Activated T-helper 2 cell treated with anti-CD3 and anti-CD28 coated beads, Interferon-gamma antibody, Interleukin-2, Interleukin-4, amounts not matched to agents 10 μg/mL and 5 μg/mL and 100 μg/mL, durations not matched to agents 14 hours and 24 hours and 36 hours (primary cell): ENCODE data around the gene KIF6. TPM values are rescaled to one million over a fixed set of nuclear protein-coding genes. Genes with fewer than 3 reads are reported as not detected.
"Not testable (repeated sequence)": the region's sequence is repeated elsewhere in the genome, so short reads cannot be mapped to it uniquely, and the experiment has no call there.

Experiments used
- DNase-seq: peaks from one replicate; pipeline ENCODE4 v3.0.0; 2021; ENCODE audit warnings: low spot score
- H3K27ac Mint-ChIP-seq: one replicate; pipeline ENCODE4 v1.8.0; 2021; ENCODE audit warnings: mixed read lengths
- H3K27me3 Mint-ChIP-seq: one replicate; pipeline ENCODE4 v1.8.0; 2021; ENCODE audit warnings: low read depth, mixed read lengths
- H3K36me3 Mint-ChIP-seq: one replicate; pipeline ENCODE4 v1.8.0; 2021; ENCODE audit warnings: low read depth, mixed read lengths
- H3K4me1 Mint-ChIP-seq: one replicate; pipeline ENCODE4 v1.8.0; 2021; ENCODE audit warnings: low read depth, mixed read lengths
- H3K4me3 Mint-ChIP-seq: one replicate; pipeline ENCODE4 v1.8.0; 2021; ENCODE audit warnings: low read depth, mild to moderate bottlenecking, moderate library complexity, mixed read lengths
- H3K9me3 Mint-ChIP-seq: one replicate; pipeline ENCODE4 v1.8.0; 2021; ENCODE audit warnings: mixed read lengths
- intact Hi-C: fragments of 100-400 bp; cut with micrococcal nuclease; formaldehyde crosslinking; loops from one replicate; pipeline ENCODE4 v1.15.1; 2023
- total RNA-seq: library from RNA; stranded (reverse); gene quantifications from 2 replicates; pipeline ENCODE4 v1.2.3, GENCODE V29; 2022

The KIF6 gene
- total RNA-seq, 1 donor from 2014 or later = 0.25 TPM

DNA sequence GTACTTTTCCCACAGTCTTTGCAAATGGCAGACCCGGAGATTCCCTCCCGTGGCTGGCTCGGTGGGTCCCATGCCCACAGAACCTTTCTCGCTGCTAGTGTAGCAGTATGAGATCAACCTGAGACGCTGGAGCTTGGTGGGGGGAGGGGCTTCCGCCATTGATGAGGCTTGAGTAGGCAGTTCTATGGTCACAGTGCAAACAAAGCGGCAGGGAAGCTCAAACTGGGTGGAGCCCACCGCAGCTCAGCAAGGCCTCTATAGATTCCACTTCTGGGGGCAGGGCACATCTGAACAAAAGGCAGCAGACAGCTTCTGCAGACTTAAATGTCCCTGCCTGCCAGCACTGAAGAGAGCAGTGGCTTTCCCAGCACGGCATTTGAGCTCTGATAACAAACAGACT is 216.7 kb downstream of the KIF6 start:
- DNase-seq = no peak
- Mint-ChIP-seq H3K27me3 (no peaks in the 10 kb centered on the region), H3K4me1 (no peaks in the 10 kb centered on the region), H3K9me3 (no peaks in the 10 kb centered on the region), H3K27ac (no peak overlapping the region), H3K4me3 (no peak overlapping the region), H3K36me3 (no peaks in the 10 kb centered on the region)
- intact Hi-C loops = no loop called here

DNA sequence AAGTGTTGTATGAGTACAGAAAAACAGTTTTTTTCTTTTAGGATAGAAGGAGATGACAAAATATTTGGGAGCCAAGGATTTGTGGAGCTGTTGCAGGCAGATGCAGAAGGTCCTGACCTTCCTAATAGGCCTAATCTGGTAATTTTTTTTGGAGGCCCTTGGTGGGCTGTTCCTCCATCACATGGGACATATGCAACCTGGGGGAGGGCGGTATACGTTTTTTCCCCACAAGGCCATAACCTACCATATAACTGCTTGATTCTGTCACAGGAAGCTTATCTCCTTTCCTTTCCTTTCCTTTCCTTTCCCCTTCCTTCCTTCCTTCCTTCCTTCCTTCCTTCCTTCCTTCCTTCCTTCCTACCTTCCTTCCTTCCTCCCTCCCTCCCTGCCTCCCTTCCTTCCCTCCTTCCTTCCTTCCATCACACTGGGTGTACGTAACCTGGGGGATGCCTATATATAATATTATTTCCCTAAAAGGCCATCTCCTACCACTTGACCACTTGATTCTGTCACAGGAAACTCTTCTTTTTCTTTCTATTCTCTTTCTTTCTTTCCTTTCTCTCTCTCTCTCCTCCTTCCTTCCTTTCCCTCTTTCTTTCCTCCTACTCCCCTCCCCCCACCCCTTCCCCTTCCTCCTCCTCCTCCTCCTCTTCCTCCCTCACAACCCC is 217.7 kb downstream of the KIF6 start:
- no peak overlapping the region for H3K27ac Mint-ChIP-seq
- H3K36me3 Mint-ChIP-seq = no peaks in the 10 kb centered on the region
- peaks cover 9% of the 10 kb centered on the region for H3K9me3 Mint-ChIP-seq
- intact Hi-C loops = no loop called here
- no peaks in the 10 kb centered on the region for H3K4me1 Mint-ChIP-seq
- H3K4me3 Mint-ChIP-seq = no peak overlapping the region
- no peaks in the 10 kb centered on the region for H3K27me3 Mint-ChIP-seq
- DNase-seq = no peak

DNA sequence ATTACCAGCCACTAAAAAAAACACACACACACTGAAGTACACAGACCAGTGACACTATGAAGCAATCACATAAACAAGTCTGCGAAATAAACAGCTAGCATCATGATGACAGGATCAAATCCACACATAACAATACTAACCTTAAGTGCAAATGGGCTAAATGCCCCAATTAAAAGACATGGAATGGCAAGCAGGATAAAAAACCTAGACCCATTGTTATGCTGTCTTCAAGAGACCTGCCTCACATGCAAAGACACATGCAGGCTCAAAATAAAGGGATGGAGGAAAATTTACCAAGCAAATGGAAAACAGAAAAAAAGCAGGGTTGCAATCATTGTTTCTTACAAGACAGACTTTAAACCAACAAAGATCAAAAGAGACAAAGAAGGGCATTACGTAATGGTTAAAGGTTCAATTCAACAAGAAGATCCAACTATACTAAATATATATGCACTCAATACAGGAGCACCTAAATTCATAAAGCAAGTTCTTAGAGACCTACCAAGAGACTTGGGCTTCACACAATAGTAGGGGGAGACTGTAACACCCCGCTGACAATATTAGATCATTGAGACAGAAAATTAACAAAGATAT is 222.7 kb downstream of the KIF6 start:
- H3K9me3 Mint-ChIP-seq = peaks cover 33% of the 10 kb centered on the region
- H3K27me3 Mint-ChIP-seq, DNase-seq, H3K4me1 Mint-ChIP-seq, H3K36me3 Mint-ChIP-seq, intact Hi-C loops, H3K4me3 Mint-ChIP-seq, H3K27ac Mint-ChIP-seq: not testable (repeated sequence)

DNA sequence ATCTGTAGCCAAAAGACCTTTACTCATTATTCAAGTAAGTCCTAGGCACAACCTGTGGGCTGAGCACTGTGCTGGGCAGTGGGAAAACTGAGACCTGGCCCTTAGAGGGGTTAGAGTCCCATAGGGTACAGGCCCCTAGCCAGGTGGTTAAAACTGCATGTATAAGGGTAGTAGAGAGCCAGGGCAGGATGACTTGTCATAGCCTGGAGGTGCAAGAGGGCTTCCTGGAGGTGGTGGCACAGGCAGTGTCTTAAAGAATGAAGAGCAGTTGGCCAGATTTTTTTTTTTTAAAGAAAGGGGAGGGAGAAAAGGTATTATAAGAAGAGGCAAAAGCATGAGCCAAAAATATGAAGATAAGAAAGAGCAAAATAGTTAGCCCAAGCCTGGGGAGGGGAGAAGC is 226.2 kb downstream of the KIF6 start:
- Mint-ChIP-seq H3K9me3 (peaks cover 33% of the 10 kb centered on the region), H3K27me3 (peaks cover 7% of the 10 kb centered on the region), H3K4me1 (no peaks in the 10 kb centered on the region), H3K36me3 (no peaks in the 10 kb centered on the region), H3K27ac (no peak overlapping the region), H3K4me3 (no peak overlapping the region)
- intact Hi-C loops = no loop called here
- DNase-seq = no peak

DNA sequence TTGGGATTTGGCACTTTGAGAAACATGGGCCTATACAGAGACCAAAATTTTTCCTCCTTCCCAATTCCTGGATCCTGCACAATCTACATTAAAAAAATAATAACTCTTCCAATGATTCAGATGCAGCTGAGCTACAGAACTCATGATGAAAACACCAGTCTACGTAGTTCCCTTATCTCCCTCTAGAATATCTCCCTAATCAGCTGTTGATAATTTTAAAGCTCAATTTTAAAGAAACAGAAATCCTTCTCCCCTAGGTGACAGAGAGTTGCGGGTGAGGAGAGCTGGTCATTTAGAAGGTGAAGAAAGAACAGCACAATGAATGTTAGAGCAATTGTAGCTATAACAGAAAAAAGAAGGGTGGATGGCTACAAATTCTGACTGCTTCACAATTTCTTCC is 227.1 kb downstream of the KIF6 start:
- Mint-ChIP-seq H3K36me3 (no peaks in the 10 kb centered on the region), H3K4me3 (no peak overlapping the region), H3K9me3 (peaks cover 30% of the 10 kb centered on the region), H3K4me1 (no peaks in the 10 kb centered on the region), H3K27me3 (peaks cover 9% of the 10 kb centered on the region), H3K27ac (no peak overlapping the region)
- intact Hi-C loops = no loop called here
- no peak for DNase-seq

DNA sequence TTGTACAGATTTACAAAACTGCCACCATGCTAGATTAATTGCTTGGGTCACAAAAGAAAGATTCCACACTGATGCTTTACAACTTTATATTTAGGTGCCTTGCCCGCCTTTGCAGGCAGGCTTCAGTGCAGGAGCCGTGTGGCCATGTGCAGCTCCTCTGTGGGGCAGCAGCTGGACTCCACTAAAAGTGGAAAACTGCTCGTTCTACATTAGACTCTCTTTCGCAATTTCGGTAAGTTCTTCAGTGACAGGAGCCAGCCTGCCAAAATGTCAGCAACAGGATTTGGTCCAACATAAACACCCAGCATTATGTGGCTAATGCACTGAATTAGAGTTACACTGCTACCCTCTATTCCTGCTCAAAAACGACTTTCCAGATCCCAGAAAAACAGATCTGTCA is 228.3 kb downstream of the KIF6 start:
- H3K4me3 Mint-ChIP-seq = no peak overlapping the region
- no peaks in the 10 kb centered on the region for H3K36me3 Mint-ChIP-seq
- peaks cover 19% of the 10 kb centered on the region for H3K9me3 Mint-ChIP-seq
- no peaks in the 10 kb centered on the region for H3K4me1 Mint-ChIP-seq
- no peak overlapping the region for H3K27ac Mint-ChIP-seq
- DNase-seq = no peak
- H3K27me3 Mint-ChIP-seq = peaks cover 10% of the 10 kb centered on the region
- intact Hi-C loops = no loop called here

DNA sequence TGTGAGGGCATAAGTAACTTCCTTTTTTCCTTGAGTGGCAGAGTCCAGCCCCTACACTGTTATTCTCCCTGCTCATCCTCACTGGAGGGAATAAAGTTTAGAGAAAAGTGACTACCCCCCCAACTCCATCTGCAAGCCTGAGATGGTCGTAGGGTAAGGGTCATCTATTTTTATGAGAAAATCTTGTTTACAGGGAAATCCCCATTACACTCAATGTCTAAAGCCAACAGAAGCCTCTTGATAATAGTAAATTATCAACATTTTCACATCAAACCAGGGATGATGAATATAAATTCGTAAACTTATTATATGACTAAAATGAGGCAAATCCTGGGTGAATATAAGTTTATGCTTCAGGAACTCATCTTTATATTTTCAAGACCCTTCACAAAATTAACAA is 228.8 kb downstream of the KIF6 start:
- Mint-ChIP-seq H3K36me3 (no peaks in the 10 kb centered on the region), H3K27me3 (peaks cover 15% of the 10 kb centered on the region), H3K4me3 (no peak overlapping the region), H3K9me3 (peaks cover 15% of the 10 kb centered on the region), H3K27ac (no peak overlapping the region), H3K4me1 (no peaks in the 10 kb centered on the region)
- no peak for DNase-seq
- intact Hi-C loops = no loop called here

DNA sequence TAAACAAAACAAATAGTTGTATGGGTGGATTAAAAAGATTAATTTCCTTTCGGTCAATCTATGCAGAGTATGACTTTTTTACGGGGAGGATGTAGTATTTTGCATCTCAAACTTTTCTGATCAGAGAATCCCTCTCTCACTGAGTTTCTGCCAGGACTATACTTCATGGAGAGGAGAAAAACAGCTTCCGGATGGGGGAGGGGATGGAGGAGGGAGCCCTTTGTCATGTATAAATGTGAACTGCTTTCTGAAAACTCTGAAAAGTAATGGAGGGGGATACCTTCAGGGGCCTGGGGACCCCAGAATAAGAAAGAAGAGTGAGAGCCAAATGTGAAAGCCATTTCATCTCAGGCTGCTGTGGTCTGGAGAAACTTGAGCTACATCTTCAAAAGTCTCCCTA is 229.6 kb downstream of the KIF6 start:
- H3K4me1 Mint-ChIP-seq = no peaks in the 10 kb centered on the region

DNA sequence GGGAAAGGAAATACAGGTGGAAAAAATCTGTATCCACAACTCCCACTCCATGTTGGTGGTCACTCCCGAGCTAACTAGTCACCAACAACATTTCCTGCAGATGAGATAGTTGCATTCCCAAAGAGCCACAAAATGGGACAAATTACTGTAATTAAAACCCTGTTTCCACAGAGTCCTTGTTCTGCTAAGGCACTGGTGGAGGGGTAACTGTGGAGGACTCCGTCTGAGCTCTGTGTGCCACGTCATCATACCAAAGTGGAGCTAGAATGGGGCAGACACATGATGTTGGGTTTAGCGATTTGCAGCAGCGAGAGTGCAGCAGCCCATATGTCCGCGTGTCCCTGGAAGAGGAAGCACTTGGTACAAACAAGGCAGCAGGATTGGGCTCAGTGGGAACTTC is 230.2 kb downstream of the KIF6 start:
- Mint-ChIP-seq H3K4me3 (no peak overlapping the region), H3K36me3 (no peaks in the 10 kb centered on the region), H3K4me1 (no peaks in the 10 kb centered on the region), H3K27ac (no peak overlapping the region), H3K27me3 (peaks cover 15% of the 10 kb centered on the region), H3K9me3 (peaks cover 4% of the 10 kb centered on the region)
- intact Hi-C loops = no loop called here
- DNase-seq = no peak

More for the DNA sequence above, 229.6 kb downstream of the KIF6 start:
- intact Hi-C loops = no loop called here
- no peak overlapping the region for H3K4me3 Mint-ChIP-seq
- H3K27ac Mint-ChIP-seq = no peak overlapping the region
- peaks cover 9% of the 10 kb centered on the region for H3K9me3 Mint-ChIP-seq
- H3K27me3 Mint-ChIP-seq = peaks cover 15% of the 10 kb centered on the region
- H3K36me3 Mint-ChIP-seq = no peaks in the 10 kb centered on the region
- no peak for DNase-seq

DNA sequence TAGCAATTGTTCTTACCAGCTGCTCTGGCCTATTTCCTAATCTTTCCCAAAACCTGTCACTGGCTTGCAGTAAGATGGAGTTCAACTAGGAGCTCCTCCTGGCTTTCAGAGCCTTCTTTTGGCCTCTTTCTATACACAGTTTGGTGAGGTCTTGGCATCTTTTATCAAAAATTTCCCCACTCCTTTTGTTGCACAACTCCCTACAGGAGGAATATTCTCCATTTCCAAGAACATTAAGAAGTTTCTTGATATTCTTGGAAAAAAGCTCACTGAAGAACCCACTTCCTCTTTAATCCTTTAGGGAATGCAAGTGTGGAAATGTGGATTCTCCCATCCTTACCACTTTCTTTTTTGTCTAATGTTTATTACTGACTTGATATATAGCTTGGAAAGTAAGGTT is 231.4 kb downstream of the KIF6 start:
- H3K36me3 Mint-ChIP-seq = no peaks in the 10 kb centered on the region
- H3K27ac Mint-ChIP-seq = no peak overlapping the region
- intact Hi-C loops = no loop called here
- H3K4me1 Mint-ChIP-seq = no peaks in the 10 kb centered on the region
- peaks cover 18% of the 10 kb centered on the region for H3K27me3 Mint-ChIP-seq
- H3K4me3 Mint-ChIP-seq = no peak overlapping the region
- DNase-seq = no peak
- H3K9me3 Mint-ChIP-seq = no peaks in the 10 kb centered on the region

DNA sequence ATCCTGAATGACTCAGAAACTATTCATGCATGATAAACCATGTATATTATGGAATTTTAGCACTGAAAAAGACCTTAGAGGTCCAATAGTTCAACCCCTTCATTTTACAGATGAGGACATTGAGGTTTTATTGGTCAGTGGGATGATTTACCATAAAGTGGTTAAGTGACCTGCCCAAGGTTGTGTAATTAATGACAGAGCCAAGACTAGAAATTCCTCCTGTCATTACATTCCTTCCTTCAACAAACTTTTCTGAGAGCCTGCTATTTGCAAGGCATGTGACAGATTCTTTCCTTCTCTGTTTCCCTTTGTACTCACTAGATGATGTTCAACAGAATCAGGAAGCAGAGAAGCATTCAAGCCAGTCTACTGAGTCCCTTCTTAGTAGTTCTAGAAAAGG is 232.0 kb downstream of the KIF6 start:
- intact Hi-C loops = no loop called here
- Mint-ChIP-seq H3K27me3 (peaks cover 20% of the 10 kb centered on the region), H3K9me3 (no peaks in the 10 kb centered on the region)

DNA sequence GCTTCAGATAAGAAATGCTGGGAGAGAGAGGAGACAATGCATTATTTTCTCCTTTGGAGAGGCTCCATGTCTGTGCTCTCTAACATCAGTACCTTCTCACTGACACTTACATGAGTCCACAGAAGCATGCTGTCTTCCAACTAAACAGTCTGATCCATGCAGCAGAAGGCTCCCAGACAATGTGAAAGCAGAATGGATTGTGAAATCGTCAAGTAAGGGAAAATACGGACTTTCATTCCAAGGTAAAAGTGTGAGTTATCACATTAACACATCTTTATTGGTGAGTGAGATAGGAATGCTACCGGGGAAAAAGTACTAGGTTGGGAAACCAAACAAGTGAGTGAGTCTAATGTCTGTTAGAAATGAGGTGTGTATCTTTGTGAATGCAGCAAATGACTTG is 235.1 kb downstream of the KIF6 start:
- no peaks in the 10 kb centered on the region for H3K4me1 Mint-ChIP-seq
- H3K4me3 Mint-ChIP-seq = no peak overlapping the region
- intact Hi-C loops = no loop called here
- no peaks in the 10 kb centered on the region for H3K36me3 Mint-ChIP-seq
- no peaks in the 10 kb centered on the region for H3K9me3 Mint-ChIP-seq
- no peak for DNase-seq
- H3K27me3 Mint-ChIP-seq = peaks cover 12% of the 10 kb centered on the region
- H3K27ac Mint-ChIP-seq = no peak overlapping the region

More for the DNA sequence above, 232.0 kb downstream of the KIF6 start:
- no peaks in the 10 kb centered on the region for H3K4me1 Mint-ChIP-seq
- H3K4me3 Mint-ChIP-seq = no peak overlapping the region
- no peak overlapping the region for H3K27ac Mint-ChIP-seq
- H3K36me3 Mint-ChIP-seq = no peaks in the 10 kb centered on the region
- DNase-seq = no peak

DNA sequence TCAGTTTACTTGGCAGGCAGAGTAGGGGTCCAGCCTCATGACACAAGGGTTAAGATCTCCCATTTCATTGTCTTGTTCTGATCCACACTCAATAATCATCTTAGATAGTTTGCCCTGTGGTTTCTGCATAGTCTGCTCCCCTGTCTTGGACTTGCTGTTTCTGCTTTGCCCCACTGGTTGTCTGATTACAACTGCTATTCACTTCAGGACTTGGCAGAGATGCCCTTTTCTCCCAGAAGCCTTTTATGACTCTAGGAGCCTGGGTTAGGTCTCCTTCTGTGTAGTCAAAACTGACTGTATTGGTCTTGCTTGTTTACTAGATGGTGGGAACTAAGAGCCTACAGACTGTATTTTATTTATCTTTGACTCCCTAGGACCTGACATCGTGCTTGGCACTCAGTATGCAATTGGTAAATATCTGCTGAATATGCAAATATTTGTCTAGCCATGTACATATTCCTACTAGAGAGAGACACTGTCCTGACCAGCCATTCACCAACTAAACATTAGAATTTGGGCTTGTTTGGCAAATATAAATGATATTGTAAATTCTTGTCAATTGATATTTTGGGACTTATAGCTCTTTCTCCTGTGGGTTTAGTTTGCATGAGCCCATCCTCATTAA is 236.8 kb downstream of the KIF6 start:
- no peaks in the 10 kb centered on the region for H3K9me3 Mint-ChIP-seq
- no peak overlapping the region for H3K27ac Mint-ChIP-seq
- intact Hi-C loops = no loop called here
- no peaks in the 10 kb centered on the region for H3K4me1 Mint-ChIP-seq
- DNase-seq = no peak
- no peak overlapping the region for H3K4me3 Mint-ChIP-seq
- peaks cover 15% of the 10 kb centered on the region for H3K27me3 Mint-ChIP-seq
- no peaks in the 10 kb centered on the region for H3K36me3 Mint-ChIP-seq
